ENCODE measurements around the gene NIF3L1. TPM values are rescaled to one million over a fixed set of nuclear protein-coding genes. Genes with fewer than 3 reads are reported as not detected.

The NIF3L1 gene
- total RNA-seq, 1 experiment from 2014 or later: 55.4 TPM

DNA sequence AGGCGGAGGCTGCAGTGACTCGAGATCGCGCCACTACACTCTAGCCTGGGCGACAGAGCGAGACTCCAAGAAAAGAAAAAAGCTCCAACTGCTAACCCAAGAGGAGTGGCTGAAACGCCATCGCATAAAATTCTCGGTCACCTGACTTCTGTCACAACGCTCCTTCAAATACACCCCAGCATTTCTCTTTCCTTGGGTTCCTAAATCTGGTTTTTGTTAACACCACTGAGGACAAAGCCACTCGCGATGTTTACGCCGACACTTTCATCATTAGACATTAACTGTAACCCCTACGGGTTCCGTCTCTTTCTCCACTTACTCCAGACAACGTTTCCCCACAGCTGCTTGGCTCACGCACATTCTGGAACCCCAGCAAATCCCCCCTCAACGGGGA lies 25.4 kb upstream of the NIF3L1 start:
- H4K20me1 ChIP-seq (ENCODE audit: control insufficient read depth, insufficient read depth, insufficient read length): no peaks in the 10 kb centered on the region
- H3K9me3 Mint-ChIP-seq: no peaks in the 10 kb centered on the region
- H3K23ac ChIP-seq (ENCODE audit: insufficient read length, low read depth, low read length): no peak overlapping the region
- no peak overlapping the region; the same call in 1 of the 2 replicates for H3K4ac ChIP-seq (ENCODE audit: low read depth, low read length)
- peak overlapping the region; percentile 94 for H3K14ac ChIP-seq (ENCODE audit: insufficient read depth, low read length)
- H3K27ac ChIP-seq (ENCODE audit: insufficient read length, low read depth, low read length): peak overlapping the region; percentile 36
- H3K79me1 ChIP-seq (ENCODE audit: insufficient read depth, low read depth, low read length, poor library complexity, severe bottlenecking): peaks cover under 1% of the 10 kb centered on the region
- H2BK20ac ChIP-seq (ENCODE audit: low read depth, low read length, poor library complexity, severe bottlenecking): no peak overlapping the region
- H2AFZ ChIP-seq (ENCODE audit: low read length): no peak overlapping the region
- no peak overlapping the region for H3T11ph ChIP-seq (ENCODE audit: low read length)
- H3K27me3 Mint-ChIP-seq (ENCODE audit: low read depth): no peaks in the 10 kb centered on the region
- H3K27me3 ChIP-seq (ENCODE audit: insufficient read depth, low read length): no peaks in the 10 kb centered on the region
- no peaks in the 10 kb centered on the region for H3K9me3 ChIP-seq (ENCODE audit: control insufficient read depth, low read depth, low read length)
- no peak overlapping the region for H2BK12ac ChIP-seq (ENCODE audit: insufficient read length, low read depth, low read length)
- H3K18ac ChIP-seq (ENCODE audit: insufficient read length, low read depth, low read length): peak overlapping the region; percentile 12
- WGBS (ENCODE audit: extremely low coverage, insufficient read length, low lambda C conversion rate): no CpG with 5 or more reads among the region's 19 CpGs
- H3K23me2 ChIP-seq (ENCODE audit: insufficient read length, low read depth, low read length, poor library complexity, severe bottlenecking): peaks cover 10% of the 10 kb centered on the region
- peak overlapping the region; percentile 98 to 99 (median 99) for H3K27ac Mint-ChIP-seq
- peak overlapping the region; percentile 34 for H4K8ac ChIP-seq (replicated peaks; ENCODE audit: insufficient read length, low read depth, low read length)
- no peak overlapping the region for H2BK15ac ChIP-seq (ENCODE audit: low read depth, low read length)
- peak overlapping the region; percentile 53 for H4K91ac ChIP-seq (ENCODE audit: insufficient read length, low read depth, low read length)
- H2BK5ac ChIP-seq (ENCODE audit: insufficient read length, low read length): peak overlapping the region; percentile 43
- peaks cover 18 to 38% (median 34%) of the 10 kb centered on the region in 3 experiments for H3K36me3 Mint-ChIP-seq (ENCODE audit: insufficient read depth in 1 of 3, low read depth in 3 of 3)
- H2AK5ac ChIP-seq (ENCODE audit: insufficient read length, low read length): peak overlapping the region; percentile 2
- H4K5ac ChIP-seq (ENCODE audit: insufficient read length, low read depth, low read length): peak overlapping the region; percentile 8
- H3K4me2 ChIP-seq (ENCODE audit: insufficient read depth, insufficient read length, low read length): peak overlapping the region; percentile 72
- H3K4me1 Mint-ChIP-seq: peaks cover 22 to 23% of the 10 kb centered on the region in 2 experiments
- peak overlapping the region; percentile 97 for H3K9ac ChIP-seq (ENCODE audit: extremely low read depth, insufficient read length, low read length)
- no peaks in the 10 kb centered on the region for H3K4me1 ChIP-seq (ENCODE audit: insufficient read depth, low read length)
- peak overlapping the region; percentile 64 for H3K56ac ChIP-seq (ENCODE audit: insufficient read length, low read depth, low read length)
- H3K79me2 ChIP-seq (ENCODE audit: insufficient read depth, low read length): peaks cover 25% of the 10 kb centered on the region; the same call in 1 of the 2 replicates
- DNase-seq: no peak
- TF ChIP-seq, protein P1, sequence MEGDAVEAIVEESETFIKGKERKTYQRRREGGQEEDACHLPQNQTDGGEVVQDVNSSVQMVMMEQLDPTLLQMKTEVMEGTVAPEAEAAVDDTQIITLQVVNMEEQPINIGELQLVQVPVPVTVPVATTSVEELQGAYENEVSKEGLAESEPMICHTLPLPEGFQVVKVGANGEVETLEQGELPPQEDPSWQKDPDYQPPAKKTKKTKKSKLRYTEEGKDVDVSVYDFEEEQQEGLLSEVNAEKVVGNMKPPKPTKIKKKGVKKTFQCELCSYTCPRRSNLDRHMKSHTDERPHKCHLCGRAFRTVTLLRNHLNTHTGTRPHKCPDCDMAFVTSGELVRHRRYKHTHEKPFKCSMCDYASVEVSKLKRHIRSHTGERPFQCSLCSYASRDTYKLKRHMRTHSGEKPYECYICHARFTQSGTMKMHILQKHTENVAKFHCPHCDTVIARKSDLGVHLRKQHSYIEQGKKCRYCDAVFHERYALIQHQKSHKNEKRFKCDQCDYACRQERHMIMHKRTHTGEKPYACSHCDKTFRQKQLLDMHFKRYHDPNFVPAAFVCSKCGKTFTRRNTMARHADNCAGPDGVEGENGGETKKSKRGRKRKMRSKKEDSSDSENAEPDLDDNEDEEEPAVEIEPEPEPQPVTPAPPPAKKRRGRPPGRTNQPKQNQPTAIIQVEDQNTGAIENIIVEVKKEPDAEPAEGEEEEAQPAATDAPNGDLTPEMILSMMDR (conservative IDR thresholded peaks at IDR 0.05): no peak
- no peak overlapping the region for H2BK120ac ChIP-seq (ENCODE audit: low read depth, low read length, poor library complexity, severe bottlenecking)
- peak overlapping the region; percentile 94 to 97 for H3K4me3 Mint-ChIP-seq

Measured in H9 (cell line).